CD4-positive, alpha-beta memory T cell (primary cell): ENCODE data around the gene ACTRT2. TPM values are rescaled to one million over a fixed set of nuclear protein-coding genes. Genes with fewer than 3 reads are reported as not detected.

ENCODE experiments used
- CTCF ChIA-PET: fragments of 350-600 bp; sonication (Branson Sonifier 250); formaldehyde crosslinking; loops from one replicate; lab custom pipeline; 2021; ENCODE audit warnings: inconsistent platforms; ENCODE audit not compliant: partially characterized antibody; lab: Charles Lee
- POLR2A ChIA-PET: fragments of 350-600 bp; sonication (Branson Sonifier 250); formaldehyde crosslinking; loops from one replicate; lab custom pipeline; 2021; ENCODE audit not compliant: partially characterized antibody; lab: Charles Lee
- DNase-seq, 5 donors: peaks; one replicate each; pipeline versions ENCODE4 v3.0.0 to v3.0.0-alpha.2; 2020 to 2022; ENCODE audit warnings: mixed read lengths in 1 of 5
- H3K27ac ChIP-seq: one replicate; pipeline ENCODE4 v1.7.0; 2013; ENCODE audit warnings: low read depth, low read length
- H3K27me3 ChIP-seq: 2 replicates; pipeline ENCODE4 v1.7.0; 2013; ENCODE audit warnings: mild to moderate bottlenecking, low read length, moderate library complexity; ENCODE audit not compliant: insufficient read depth
- H3K36me3 ChIP-seq: 2 replicates; pipeline ENCODE4 v1.7.0; 2013; ENCODE audit warnings: mild to moderate bottlenecking, low read length, moderate library complexity; ENCODE audit not compliant: insufficient read depth
- H3K4me1 ChIP-seq: 2 replicates; pipeline ENCODE4 v1.7.0; 2013; ENCODE audit warnings: mild to moderate bottlenecking, low read length, moderate library complexity; ENCODE audit not compliant: insufficient read depth
- H3K4me3 ChIP-seq, 2 donors: one replicate each; pipeline ENCODE4 v1.7.0; 2013; ENCODE audit warnings: low read length in 2 of 2, mild to moderate bottlenecking in 1 of 2
- H3K9me3 ChIP-seq, 2 donors: one replicate each; pipeline ENCODE4 v1.7.0; 2013; ENCODE audit warnings: low read length in 2 of 2, control low read depth in 1 of 2; ENCODE audit not compliant: control insufficient read depth in 1 of 2
- H3K27ac Mint-ChIP-seq, 7 donors: one replicate each; pipeline ENCODE4 v1.8.0; 2020 to 2021; ENCODE audit warnings: mixed read lengths in 7 of 7, mild to moderate bottlenecking in 6 of 7, inconsistent platforms in 3 of 7, moderate library complexity in 3 of 7
- H3K27me3 Mint-ChIP-seq, 2 donors: one replicate each; pipeline ENCODE4 v1.8.0; 2020 to 2021; ENCODE audit warnings: mixed read lengths in 2 of 2
- H3K36me3 Mint-ChIP-seq, 2 donors: one replicate each; pipeline ENCODE4 v1.8.0; 2020 to 2021; ENCODE audit warnings: mixed read lengths in 2 of 2, inconsistent platforms in 1 of 2, mild to moderate bottlenecking in 1 of 2
- H3K4me1 Mint-ChIP-seq, 4 donors: one replicate each; pipeline ENCODE4 v1.8.0; 2020 to 2021; ENCODE audit warnings: mixed read lengths in 4 of 4, mild to moderate bottlenecking in 1 of 4
- H3K4me3 Mint-ChIP-seq, 8 donors: one replicate each; pipeline ENCODE4 v1.8.0; 2020 to 2021; ENCODE audit warnings: mixed read lengths in 8 of 8, mild to moderate bottlenecking in 7 of 8, moderate library complexity in 6 of 8, inconsistent platforms in 3 of 8
- H3K9me3 Mint-ChIP-seq, 8 donors: one replicate each; pipeline ENCODE4 v1.8.0; 2020 to 2021; ENCODE audit warnings: mixed read lengths in 8 of 8, mild to moderate bottlenecking in 5 of 8, inconsistent platforms in 3 of 8, moderate library complexity in 1 of 8
- intact Hi-C: fragments of 100-400 bp; cut with micrococcal nuclease; formaldehyde crosslinking; loops from one replicate; pipeline ENCODE4 v1.15.1; 2023
- polyA plus RNA-seq, 2 donors: library from polyadenylated mRNA; unstranded; fragments of 300-500 nt; fragmentation: Illumina TruSeq; gene quantifications; one replicate each; pipeline ENCODE4 v1.2.3, GENCODE V29; 2021
- total RNA-seq, 2 experiments: library from RNA; stranded (reverse); gene quantifications; one replicate each; pipeline ENCODE4 v1.2.3, GENCODE V29; 2021

The ACTRT2 gene
- total and polyA plus RNA-seq, 4 experiments from 2014 or later: not detected

- Mint-ChIP-seq H3K4me1 (no peaks in the 10 kb centered on the region), H3K4me3 (no peak overlapping the region), H3K9me3 (peaks cover 3 to 32% (median 17%) of the 10 kb centered on the region in 8 donors), H3K36me3 (no peaks in the 10 kb centered on the region), H3K27me3 (peaks cover under 1 to 2% of the 10 kb centered on the region in 2 donors), H3K27ac (no peak overlapping the region)
- ChIA-PET POLR2A (no interaction called here), CTCF (no interaction called here)
- H3K36me3 ChIP-seq: no peaks in the 10 kb centered on the region
- H3K4me1 ChIP-seq: no peaks in the 10 kb centered on the region
- H3K9me3 ChIP-seq: peaks cover 0 to 9% of the 10 kb centered on the region in 2 donors
- no peak overlapping the region for H3K4me3 ChIP-seq
- intact Hi-C loops: no loop called here
- H3K27ac ChIP-seq: no peak overlapping the region
- no peaks in the 10 kb centered on the region for H3K27me3 ChIP-seq
- DNase-seq: no peak
Measured at GRCh38 chr1:2991753-2992495, 29.3 kb upstream of the ACTRT2 start.

- peaks cover 0 to 9% of the 10 kb centered on the region in 2 donors for H3K9me3 ChIP-seq
- H3K9me3 Mint-ChIP-seq: peaks cover 5 to 21% (median 13%) of the 10 kb centered on the region in 8 donors
- no peaks in the 10 kb centered on the region for H3K36me3 Mint-ChIP-seq
- no peak overlapping the region for H3K4me3 ChIP-seq
- H3K27me3 ChIP-seq: no peaks in the 10 kb centered on the region
- no peak overlapping the region for H3K27ac Mint-ChIP-seq
- no peak overlapping the region for H3K4me3 Mint-ChIP-seq
- intact Hi-C loops: no loop called here
- H3K4me1 ChIP-seq: no peaks in the 10 kb centered on the region
- ChIA-PET POLR2A (no interaction called here), CTCF (no interaction called here)
- H3K27ac ChIP-seq: no peak overlapping the region
- no peaks in the 10 kb centered on the region for H3K4me1 Mint-ChIP-seq
- DNase-seq: no peak
- no peaks in the 10 kb centered on the region for H3K36me3 ChIP-seq
- H3K27me3 Mint-ChIP-seq: peaks cover 10 to 11% of the 10 kb centered on the region in 2 donors
Measured at GRCh38 chr1:2998503-2999100, 22.7 kb upstream of the ACTRT2 start.

GRCh38 chr1:2999138-2999537, 22.1 kb upstream of the ACTRT2 start:
- CTCF ChIA-PET: no interaction called here
- H3K27ac Mint-ChIP-seq: no peak overlapping the region
- intact Hi-C loops: no loop called here
- H3K4me3 Mint-ChIP-seq: no peak overlapping the region
- Histone ChIP-seq H3K4me3 (no peak overlapping the region), H3K27ac (no peak overlapping the region), H3K4me1 (no peaks in the 10 kb centered on the region), H3K27me3 (no peaks in the 10 kb centered on the region), H3K9me3 (peaks cover 0 to 5% of the 10 kb centered on the region in 2 donors), H3K36me3 (no peaks in the 10 kb centered on the region)
- DNase-seq: no peak
- peaks cover 11% of the 10 kb centered on the region in 2 donors for H3K27me3 Mint-ChIP-seq
- POLR2A ChIA-PET: no interaction called here
- peaks cover 2 to 16% (median 10%) of the 10 kb centered on the region in 8 donors for H3K9me3 Mint-ChIP-seq
- no peaks in the 10 kb centered on the region for H3K4me1 Mint-ChIP-seq
- H3K36me3 Mint-ChIP-seq: no peaks in the 10 kb centered on the region

- H3K36me3 Mint-ChIP-seq: no peaks in the 10 kb centered on the region
- intact Hi-C loops: no loop called here
- CTCF ChIA-PET: no interaction called here
- Histone ChIP-seq H3K4me3 (no peak overlapping the region), H3K4me1 (no peaks in the 10 kb centered on the region), H3K9me3 (peaks cover 0 to under 1% of the 10 kb centered on the region in 2 donors), H3K27ac (no peak overlapping the region), H3K36me3 (no peaks in the 10 kb centered on the region), H3K27me3 (no peaks in the 10 kb centered on the region)
- no peak overlapping the region for H3K4me3 Mint-ChIP-seq
- no peak for DNase-seq
- H3K27me3 Mint-ChIP-seq: peaks cover 11% of the 10 kb centered on the region in 2 donors
- no peak overlapping the region for H3K27ac Mint-ChIP-seq
- H3K9me3 Mint-ChIP-seq: peaks cover 2 to 12% (median 6%) of the 10 kb centered on the region in 8 donors
- POLR2A ChIA-PET: no interaction called here
- no peaks in the 10 kb centered on the region for H3K4me1 Mint-ChIP-seq
Measured at GRCh38 chr1:2999571-2999970, 21.7 kb upstream of the ACTRT2 start.

- Mint-ChIP-seq H3K9me3 (peaks cover 2 to 12% (median 6%) of the 10 kb centered on the region in 8 donors), H3K27ac (no peak overlapping the region), H3K36me3 (no peaks in the 10 kb centered on the region), H3K4me1 (no peaks in the 10 kb centered on the region), H3K27me3 (peaks cover 13 to 14% of the 10 kb centered on the region in 2 donors), H3K4me3 (no peak overlapping the region)
- Histone ChIP-seq H3K4me3 (no peak overlapping the region), H3K36me3 (no peaks in the 10 kb centered on the region), H3K4me1 (no peaks in the 10 kb centered on the region), H3K9me3 (no peaks in the 10 kb centered on the region), H3K27me3 (no peaks in the 10 kb centered on the region), H3K27ac (no peak overlapping the region)
- DNase-seq: no peak
- ChIA-PET POLR2A (no interaction called here), CTCF (no interaction called here)
- intact Hi-C loops: no loop called here
Measured at GRCh38 chr1:3000214-3000613, 21.1 kb upstream of the ACTRT2 start.

GRCh38 chr1:3000671-3001470, 20.4 kb upstream of the ACTRT2 start:
- Histone ChIP-seq H3K9me3 (no peaks in the 10 kb centered on the region), H3K27me3 (no peaks in the 10 kb centered on the region), H3K4me1 (no peaks in the 10 kb centered on the region), H3K4me3 (no peak overlapping the region), H3K27ac (no peak overlapping the region), H3K36me3 (no peaks in the 10 kb centered on the region)
- H3K36me3 Mint-ChIP-seq: no peaks in the 10 kb centered on the region
- ChIA-PET POLR2A (no interaction called here), CTCF (no interaction called here)
- H3K9me3 Mint-ChIP-seq: peaks cover 0 to 8% (median 3%) of the 10 kb centered on the region in 8 donors
- no peak overlapping the region for H3K4me3 Mint-ChIP-seq
- no peak for DNase-seq
- no peaks in the 10 kb centered on the region for H3K4me1 Mint-ChIP-seq
- intact Hi-C loops: no loop called here
- H3K27me3 Mint-ChIP-seq: peaks cover 15% of the 10 kb centered on the region in 2 donors
- H3K27ac Mint-ChIP-seq: no peak overlapping the region
